Liver (tissue), 3 donors: ENCODE results near the gene SLC2A4RG.

Experiments used
- CTCF ChIP-seq: fragments of 150-350 bp; IDR thresholded peaks from 2 replicates; pipeline ENCODE4 v1.5.1; 2017; ENCODE audit warnings: improper control_type of control experiment, low read depth, low read length; ENCODE audit not compliant: missing input control
- FOXA2 ChIP-seq: IDR thresholded peaks from 2 replicates; pipeline ENCODE4 v1.6.1; 2016; ENCODE audit warnings: antibody characterized with exemption
- GABPA ChIP-seq, 2 donors: IDR thresholded peaks in 1 of 2; conservative IDR thresholded peaks in 1 of 2; 2 replicates each; pipeline ENCODE4 v1.6.1; 2016; ENCODE audit warnings: antibody characterized with exemption in 2 of 2, mild to moderate bottlenecking in 1 of 2, moderate library complexity in 1 of 2
- REST ChIP-seq: IDR thresholded peaks from 2 replicates; pipeline ENCODE4 v1.6.1; 2016; ENCODE audit warnings: antibody characterized with exemption, mild to moderate bottlenecking
- donor health status: healthy.
- donor health status: healthy.

- TF ChIP-seq GABPA (IDR thresholded peaks at IDR 0.05 in 1 of 2, conservative IDR thresholded peaks at IDR 0.05 in 1 of 2) (no peak), CTCF (no peak), REST (no peak), FOXA2 (no peak)
These were observed 41.6 kb upstream of the SLC2A4RG start for GRCh38 chr20:63697868-63698545.
